Measurements from ENCODE around the gene VTI1A. TPM values are rescaled to one million over a fixed set of nuclear protein-coding genes. Genes with fewer than 3 reads are reported as not detected.
A peak's percentile ranks its signal among the peaks of the same experiment; 100 is the strongest.

Gene VTI1A
- polyA plus RNA-seq, 1 donor from 2014 or later: 28.7 TPM

DNA sequence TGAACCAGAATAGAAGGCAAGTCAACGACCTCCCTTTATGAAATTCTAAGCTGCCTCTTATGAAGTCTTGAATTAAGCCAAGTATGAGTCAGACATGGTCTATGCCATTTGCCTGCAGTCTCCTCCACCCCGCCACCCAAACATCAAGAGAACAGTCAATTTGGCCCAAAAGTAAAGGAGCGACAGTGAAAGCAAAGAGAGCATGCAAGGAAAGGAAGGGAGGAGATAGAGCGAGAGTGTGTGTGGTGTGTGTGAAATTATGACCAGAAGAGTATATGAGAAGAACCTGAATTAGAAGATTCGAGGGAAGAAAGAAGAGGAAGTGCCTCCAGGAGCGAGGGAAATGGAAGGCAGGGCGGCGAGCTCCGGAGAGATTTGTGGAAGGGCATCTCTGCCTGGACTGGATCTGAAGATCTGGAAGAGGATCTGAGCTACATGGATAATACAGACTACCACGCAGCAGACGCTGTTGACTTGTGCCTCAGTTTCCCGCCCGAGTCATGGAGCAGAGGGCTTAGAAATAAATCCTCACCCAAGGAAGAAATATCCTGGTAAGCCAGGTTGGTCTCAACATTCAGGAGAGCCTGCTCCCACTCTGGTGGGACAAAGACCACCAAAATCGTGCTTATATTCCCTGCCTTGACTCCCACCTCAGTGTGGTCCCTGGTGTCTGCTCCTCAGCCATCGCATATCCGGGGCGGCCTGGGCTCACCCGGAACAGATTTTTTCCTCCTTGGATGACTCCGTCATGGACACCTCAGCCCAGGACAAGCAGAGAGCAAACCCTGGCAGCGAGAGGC lies 760 bp upstream of the VTI1A start:
- no peaks in the 10 kb centered on the region for H4K20me1 ChIP-seq (ENCODE audit: insufficient read depth)
- TF ChIP-seq RAD21 (conservative IDR thresholded peaks at IDR 0.05) (peak; percentile 35), REST (IDR thresholded peaks at IDR 0.05; ENCODE audit: borderline replicate concordance) (peak; percentile 49), MXI1 (conservative IDR thresholded peaks at IDR 0.05; ENCODE audit: poor library complexity, severe bottlenecking) (no peak)
- H2AFZ ChIP-seq (ENCODE audit: low read depth, low read length): peak overlapping the region; percentile 91
- peak overlapping the region; percentile 82 for H3K9ac ChIP-seq (ENCODE audit: low read length)
- no peaks in the 10 kb centered on the region for H3K9me3 ChIP-seq (ENCODE audit: low read length)
- peak overlapping the region; percentile 88 for H3K4me2 ChIP-seq (ENCODE audit: low read length)
- peak overlapping the region; percentile 90 for H3K27ac ChIP-seq (ENCODE audit: low read length)
- no peaks in the 10 kb centered on the region for H3K9me2 ChIP-seq (ENCODE audit: insufficient read depth, low read length)
- H3K4me3 ChIP-seq (ENCODE audit: low read length): peak overlapping the region; percentile 87
- H3K79me2 ChIP-seq (replicated peaks; ENCODE audit: insufficient read depth, low read length): peaks cover 40% of the 10 kb centered on the region
- H3K36me3 ChIP-seq (ENCODE audit: insufficient read depth, low read length): no peaks in the 10 kb centered on the region
- H3K27me3 ChIP-seq (ENCODE audit: insufficient read depth, low read depth, low read length): no peaks in the 10 kb centered on the region
- H3F3A ChIP-seq (ENCODE audit: insufficient read depth, low read length, poor library complexity, severe bottlenecking): no peaks in the 10 kb centered on the region

GRCh38 chr10:112447620-112447928 lies 559 bp downstream of the VTI1A start:
- peaks cover 40% of the 10 kb centered on the region for H3K79me2 ChIP-seq (replicated peaks; ENCODE audit: insufficient read depth, low read length)
- TF ChIP-seq CTCF (IDR thresholded peaks at IDR 0.05; ENCODE audit: poor library complexity, severe bottlenecking) (no peak), EZH2 (IDR thresholded peaks at IDR 0.05; ENCODE audit: borderline replicate concordance, insufficient read depth, low read length, poor library complexity, severe bottlenecking) (no peak), EP300 (conservative IDR thresholded peaks at IDR 0.05; ENCODE audit: poor library complexity, severe bottlenecking) (no peak), REST (IDR thresholded peaks at IDR 0.05; ENCODE audit: borderline replicate concordance) (no peak), SMC3 (conservative IDR thresholded peaks at IDR 0.05; ENCODE audit: poor library complexity) (no peak), POLR2AphosphoS5 (IDR thresholded peaks at IDR 0.05) (no peak), MXI1 (conservative IDR thresholded peaks at IDR 0.05; ENCODE audit: poor library complexity, severe bottlenecking) (no peak), TAF1 (IDR thresholded peaks at IDR 0.05; ENCODE audit: low read depth) (no peak), RAD21 (conservative IDR thresholded peaks at IDR 0.05) (no peak)
- no peaks in the 10 kb centered on the region for H4K20me1 ChIP-seq (ENCODE audit: insufficient read depth)
- H3K4me2 ChIP-seq (ENCODE audit: low read length): peak overlapping the region; percentile 63
- no peaks in the 10 kb centered on the region for H3F3A ChIP-seq (ENCODE audit: insufficient read depth, low read length, poor library complexity, severe bottlenecking)
- H3K27me3 ChIP-seq (ENCODE audit: insufficient read depth, low read depth, low read length): no peaks in the 10 kb centered on the region
- H3K9ac ChIP-seq (ENCODE audit: low read length): peak overlapping the region; percentile 82
- peak overlapping the region; percentile 91 for H2AFZ ChIP-seq (ENCODE audit: low read depth, low read length)
- H3K27ac ChIP-seq (ENCODE audit: low read length): peak overlapping the region; percentile 90
- H3K4me3 ChIP-seq (ENCODE audit: low read length): peak overlapping the region; percentile 87
- H3K36me3 ChIP-seq (ENCODE audit: insufficient read depth, low read length): no peaks in the 10 kb centered on the region
- no peaks in the 10 kb centered on the region for H3K9me3 ChIP-seq (ENCODE audit: low read length)
- H3K9me2 ChIP-seq (ENCODE audit: insufficient read depth, low read length): no peaks in the 10 kb centered on the region
